Vagina (tissue), 2 donors: ENCODE results near the gene ZNF519.

Source experiments
- POLR2A ChIP-seq, 2 donors: fragments of 450-650 bp; IDR thresholded peaks; one replicate each; pipeline ENCODE4 v1.6.1; 2017; ENCODE audit warnings: antibody characterized with exemption in 2 of 2, mild to moderate bottlenecking in 2 of 2, moderate library complexity in 2 of 2
- POLR2AphosphoS5 ChIP-seq, 2 donors: sonication (generic); formaldehyde crosslinking; IDR thresholded peaks; one replicate each; pipeline ENCODE4 v1.9.0; 2017; ENCODE audit warnings: antibody characterized with exemption in 2 of 2, mild to moderate bottlenecking in 2 of 2, low read depth in 1 of 2; ENCODE audit not compliant: insufficient read depth in 1 of 2
- TF ChIP-seq, protein P1 (sequence below), 3 experiments: fragments of 450-650 bp in 2 of 3; fragments of 200-600 bp in 1 of 3; sonication (generic) in 1 of 3; IDR thresholded peaks; one replicate each; pipeline ENCODE4 v1.5.1; 2017 to 2019; ENCODE audit warnings: antibody characterized with exemption in 3 of 3, mild to moderate bottlenecking in 2 of 3, moderate library complexity in 2 of 3

DNA sequence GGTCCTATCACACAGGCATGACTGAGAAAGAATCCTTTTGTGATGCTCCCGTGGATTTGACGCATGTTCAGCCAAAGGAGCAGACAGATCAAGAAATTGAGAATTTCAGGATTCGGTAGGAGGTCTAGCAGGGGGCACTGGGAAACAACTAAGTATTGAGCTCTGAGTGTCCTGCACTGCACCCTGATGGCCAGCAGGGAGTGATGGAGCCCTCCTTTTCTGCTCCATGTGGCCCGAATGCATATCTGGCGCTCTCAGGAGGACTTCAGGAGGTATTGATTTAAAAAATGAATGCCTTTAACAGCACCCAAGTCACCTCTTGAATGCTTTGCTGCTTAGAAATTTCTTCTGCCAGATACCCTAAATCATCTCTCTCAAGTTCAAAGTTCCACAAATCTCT lies 58.0 kb downstream of the ZNF519 start:
- TF ChIP-seq, protein P1, sequence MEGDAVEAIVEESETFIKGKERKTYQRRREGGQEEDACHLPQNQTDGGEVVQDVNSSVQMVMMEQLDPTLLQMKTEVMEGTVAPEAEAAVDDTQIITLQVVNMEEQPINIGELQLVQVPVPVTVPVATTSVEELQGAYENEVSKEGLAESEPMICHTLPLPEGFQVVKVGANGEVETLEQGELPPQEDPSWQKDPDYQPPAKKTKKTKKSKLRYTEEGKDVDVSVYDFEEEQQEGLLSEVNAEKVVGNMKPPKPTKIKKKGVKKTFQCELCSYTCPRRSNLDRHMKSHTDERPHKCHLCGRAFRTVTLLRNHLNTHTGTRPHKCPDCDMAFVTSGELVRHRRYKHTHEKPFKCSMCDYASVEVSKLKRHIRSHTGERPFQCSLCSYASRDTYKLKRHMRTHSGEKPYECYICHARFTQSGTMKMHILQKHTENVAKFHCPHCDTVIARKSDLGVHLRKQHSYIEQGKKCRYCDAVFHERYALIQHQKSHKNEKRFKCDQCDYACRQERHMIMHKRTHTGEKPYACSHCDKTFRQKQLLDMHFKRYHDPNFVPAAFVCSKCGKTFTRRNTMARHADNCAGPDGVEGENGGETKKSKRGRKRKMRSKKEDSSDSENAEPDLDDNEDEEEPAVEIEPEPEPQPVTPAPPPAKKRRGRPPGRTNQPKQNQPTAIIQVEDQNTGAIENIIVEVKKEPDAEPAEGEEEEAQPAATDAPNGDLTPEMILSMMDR (IDR thresholded peaks at IDR 0.05): no peak
- no peak for TF ChIP-seq POLR2AphosphoS5 (IDR thresholded peaks at IDR 0.05; ENCODE audit: insufficient read depth in 1 of 2, low read depth in 1 of 2)
- TF ChIP-seq POLR2A (IDR thresholded peaks at IDR 0.05): no peak
